Thyroid gland (tissue), 4 donors: ENCODE measurements around the gene RNF144A. TPM values are rescaled to one million over a fixed set of nuclear protein-coding genes. Genes with fewer than 3 reads are reported as not detected.

Experiments
- DNase-seq, 2 donors: peaks; one replicate each; pipeline ENCODE4 v3.0.0-alpha.2; 2019
- H3K27ac ChIP-seq, 3 donors: fragments of 200-600 bp; sonication (generic); 1 replicate in 2 of 3; 2 replicates in 1 of 3; pipeline ENCODE4 v1.5.1; 2016 to 2019; ENCODE audit warnings: mild to moderate bottlenecking in 1 of 3, moderate library complexity in 1 of 3
- H3K27me3 ChIP-seq: fragments of 200-600 bp; sonication (generic); one replicate; pipeline ENCODE4 v1.5.1; 2019
- H3K36me3 ChIP-seq, 2 donors: fragments of 200-600 bp; sonication (generic); one replicate each; pipeline ENCODE4 v1.5.1; 2016 to 2019
- H3K4me1 ChIP-seq, 2 donors: fragments of 200-600 bp; sonication (generic); one replicate each; pipeline ENCODE4 v1.5.1; 2017 to 2019
- H3K4me3 ChIP-seq, 3 donors: fragments of 200-600 bp; sonication (generic); replicated peaks in 1 of 3; 1 replicate in 2 of 3; 2 replicates in 1 of 3; pipeline ENCODE4 v1.5.1; 2016; ENCODE audit warnings: mild to moderate bottlenecking in 1 of 3
- H3K9me3 ChIP-seq: fragments of 200-600 bp; sonication (generic); one replicate; pipeline ENCODE4 v1.5.1; 2017
- POLR2A ChIP-seq, 2 donors: fragments of 450-650 bp; IDR thresholded peaks; one replicate each; pipeline ENCODE4 v1.6.1; 2017; ENCODE audit warnings: antibody characterized with exemption in 2 of 2, mild to moderate bottlenecking in 2 of 2, moderate library complexity in 1 of 2
- WGBS, 2 donors: methylation state at CpG; one replicate each; pipeline ENCODE4 v1.1.5; 2017; 5-methylcytosine and 5-hydroxymethylcytosine counted together
- intact Hi-C: fragments of 100-400 bp; cut with DNase I; formaldehyde crosslinking; loops from one replicate; pipeline ENCODE4 v1.15.1; 2023
- total RNA-seq, 4 donors: library from RNA; depleted of rRNA; stranded (reverse); fragments of >200 nt; gene quantifications; one replicate each; pipeline ENCODE4 v1.2.3, GENCODE V29; 2016
- TF ChIP-seq, protein P1 (sequence below), 6 experiments: fragments of 200-600 bp in 3 of 6; fragments of 450-650 bp in 3 of 6; sonication (generic) in 3 of 6; IDR thresholded peaks; one replicate each; pipeline ENCODE4 v1.5.1; 2016 to 2019; ENCODE audit warnings: antibody characterized with exemption in 6 of 6, mild to moderate bottlenecking in 2 of 6, inconsistent platforms in 1 of 6, moderate library complexity in 1 of 6

The RNF144A gene
- total RNA-seq, 4 donors from 2014 or later, result 8.0 to 12.2 (median 10.6) TPM

DNA sequence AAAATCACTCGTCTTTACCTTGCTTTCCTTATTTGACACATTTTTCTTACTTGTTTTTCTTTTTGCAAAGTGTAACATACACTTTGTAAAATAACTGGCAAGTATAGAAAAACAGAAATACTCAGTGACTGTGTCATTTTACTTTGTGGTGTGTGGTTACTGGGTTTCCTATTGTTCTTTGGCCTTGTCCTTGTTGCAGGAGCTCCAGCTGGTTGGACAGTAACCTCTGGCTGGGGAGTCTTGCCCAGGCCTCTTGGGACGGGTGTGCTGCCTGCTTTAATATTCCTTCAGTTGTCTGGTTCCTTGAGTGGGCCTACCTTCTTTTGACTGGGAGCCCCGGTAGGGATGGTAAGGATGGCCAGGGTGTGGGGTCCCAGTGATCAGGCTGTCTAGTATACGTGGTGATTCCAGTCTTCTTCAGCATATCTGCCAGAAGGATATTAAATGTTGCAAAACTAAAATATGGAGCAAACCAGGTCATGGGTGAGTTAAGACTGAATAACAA lies 53.8 kb downstream of the RNF144A start:
- no peaks in the 10 kb centered on the region for H3K4me1 ChIP-seq
- WGBS, 2 donors, result 84 to 90% methylated on average over 4 of the region's 4 CpGs

DNA sequence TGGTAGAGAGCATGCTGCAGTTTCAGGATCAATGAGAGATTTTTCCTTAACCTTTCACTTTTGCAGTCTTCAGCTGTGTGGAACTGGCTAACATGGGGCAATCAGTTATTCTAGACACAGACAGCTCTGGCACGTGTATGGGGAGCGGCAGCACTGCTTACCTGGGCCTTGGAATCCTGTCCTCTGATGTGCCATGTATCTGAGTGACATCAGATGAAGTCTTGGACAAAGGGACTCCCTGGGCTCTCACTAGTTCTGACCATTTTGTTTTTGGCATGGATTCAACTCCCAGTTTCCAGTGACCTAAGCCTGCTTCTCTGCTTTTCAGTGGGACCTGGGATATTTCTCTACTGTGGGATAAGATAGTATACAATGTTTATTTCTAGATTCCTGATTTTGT lies 54.3 kb downstream of the RNF144A start:
- H3K27ac ChIP-seq, result no peak overlapping the region
- H3K36me3 ChIP-seq, result no peaks in the 10 kb centered on the region
- no peaks in the 10 kb centered on the region for H3K4me1 ChIP-seq
- no peak overlapping the region for H3K4me3 ChIP-seq
- no peak for DNase-seq
- H3K9me3 ChIP-seq, result no peaks in the 10 kb centered on the region
- TF ChIP-seq POLR2A (IDR thresholded peaks at IDR 0.05), result no peak
- TF ChIP-seq, protein P1, sequence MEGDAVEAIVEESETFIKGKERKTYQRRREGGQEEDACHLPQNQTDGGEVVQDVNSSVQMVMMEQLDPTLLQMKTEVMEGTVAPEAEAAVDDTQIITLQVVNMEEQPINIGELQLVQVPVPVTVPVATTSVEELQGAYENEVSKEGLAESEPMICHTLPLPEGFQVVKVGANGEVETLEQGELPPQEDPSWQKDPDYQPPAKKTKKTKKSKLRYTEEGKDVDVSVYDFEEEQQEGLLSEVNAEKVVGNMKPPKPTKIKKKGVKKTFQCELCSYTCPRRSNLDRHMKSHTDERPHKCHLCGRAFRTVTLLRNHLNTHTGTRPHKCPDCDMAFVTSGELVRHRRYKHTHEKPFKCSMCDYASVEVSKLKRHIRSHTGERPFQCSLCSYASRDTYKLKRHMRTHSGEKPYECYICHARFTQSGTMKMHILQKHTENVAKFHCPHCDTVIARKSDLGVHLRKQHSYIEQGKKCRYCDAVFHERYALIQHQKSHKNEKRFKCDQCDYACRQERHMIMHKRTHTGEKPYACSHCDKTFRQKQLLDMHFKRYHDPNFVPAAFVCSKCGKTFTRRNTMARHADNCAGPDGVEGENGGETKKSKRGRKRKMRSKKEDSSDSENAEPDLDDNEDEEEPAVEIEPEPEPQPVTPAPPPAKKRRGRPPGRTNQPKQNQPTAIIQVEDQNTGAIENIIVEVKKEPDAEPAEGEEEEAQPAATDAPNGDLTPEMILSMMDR (IDR thresholded peaks at IDR 0.05), result no peak
- intact Hi-C loops, result loop anchor here (5.0 kb wide), 1 partner anchor 44 kb away; no protein-coding TSS in a partner anchor
- H3K27me3 ChIP-seq, result no peaks in the 10 kb centered on the region
- 97 to 100% methylated on average over 1 to 2 of the region's 2 CpGs for WGBS, 2 donors

More for the DNA sequence above, 53.8 kb downstream of the RNF144A start:
- no peak for DNase-seq
- Histone ChIP-seq H3K36me3 (no peaks in the 10 kb centered on the region), H3K4me3 (no peak overlapping the region), H3K27me3 (no peaks in the 10 kb centered on the region), H3K9me3 (no peaks in the 10 kb centered on the region), H3K27ac (no peak overlapping the region)
- intact Hi-C loops, result loop anchor here (5.0 kb wide), 1 partner anchor 44 kb away; no protein-coding TSS in a partner anchor
- TF ChIP-seq, protein P1 (IDR thresholded peaks at IDR 0.05), result no peak
- no peak for TF ChIP-seq POLR2A (IDR thresholded peaks at IDR 0.05)

GRCh38 chr2:6972067-6972710 lies 55.0 kb downstream of the RNF144A start:
- DNase-seq, result no peak
- Histone ChIP-seq H3K27ac (no peak overlapping the region), H3K36me3 (no peaks in the 10 kb centered on the region), H3K9me3 (no peaks in the 10 kb centered on the region), H3K4me1 (no peaks in the 10 kb centered on the region), H3K4me3 (no peak overlapping the region), H3K27me3 (no peaks in the 10 kb centered on the region)
- no peak for TF ChIP-seq POLR2A (IDR thresholded peaks at IDR 0.05)
- TF ChIP-seq, protein P1 (IDR thresholded peaks at IDR 0.05), result no peak
- intact Hi-C loops, result loop anchor here (5.0 kb wide), 1 partner anchor 45 kb away; no protein-coding TSS in a partner anchor
- WGBS, 2 donors, result 93 to 96% methylated on average over 5 of the region's 5 CpGs

- no peaks in the 10 kb centered on the region for H3K9me3 ChIP-seq
- H3K4me3 ChIP-seq, result no peak overlapping the region
- WGBS, 2 donors, result 82 to 85% methylated on average over 7 of the region's 7 CpGs
- intact Hi-C loops, result loop anchor here (5.0 kb wide), 1 partner anchor 47 kb away; no protein-coding TSS in a partner anchor
- DNase-seq, result no peak
- no peaks in the 10 kb centered on the region for H3K27me3 ChIP-seq
- H3K36me3 ChIP-seq, result no peaks in the 10 kb centered on the region
- H3K27ac ChIP-seq, result no peak overlapping the region
- no peaks in the 10 kb centered on the region for H3K4me1 ChIP-seq
- no peak for TF ChIP-seq POLR2A (IDR thresholded peaks at IDR 0.05)
- TF ChIP-seq, protein P1 (IDR thresholded peaks at IDR 0.05), result no peak
Observed at GRCh38 chr2:6973895-6974545, 56.8 kb downstream of the RNF144A start.

DNA sequence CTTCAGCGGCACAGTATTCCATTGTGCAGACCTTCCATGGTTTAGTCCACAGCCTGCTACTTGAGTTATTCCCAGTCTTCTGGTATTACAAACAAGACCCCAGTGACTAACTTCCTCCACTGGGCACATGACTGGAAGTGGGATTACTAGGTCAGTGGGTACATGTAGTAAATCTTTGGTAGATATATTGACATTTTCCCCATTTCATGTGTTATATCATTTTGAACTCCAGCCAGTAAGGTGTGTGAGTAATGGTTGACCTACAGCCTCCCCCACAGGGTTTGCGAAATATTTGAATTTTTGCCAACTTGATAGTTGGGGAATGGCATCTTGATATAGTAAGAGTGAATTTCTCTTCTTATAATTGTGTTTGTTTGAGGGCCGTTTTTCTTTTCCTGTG lies 58.8 kb downstream of the RNF144A start:
- intact Hi-C loops, result no loop called here
- Histone ChIP-seq H3K4me3 (no peak overlapping the region), H3K9me3 (no peaks in the 10 kb centered on the region), H3K27me3 (no peaks in the 10 kb centered on the region), H3K36me3 (no peaks in the 10 kb centered on the region), H3K27ac (no peak overlapping the region), H3K4me1 (no peaks in the 10 kb centered on the region)
- DNase-seq, result no peak
- no peak for TF ChIP-seq POLR2A (IDR thresholded peaks at IDR 0.05)
- TF ChIP-seq, protein P1 (IDR thresholded peaks at IDR 0.05), result no peak
- 70 to 90% methylated on average over 3 of the region's 3 CpGs for WGBS, 2 donors
